Measurements from ENCODE around the gene RALGPS1. TPM values are rescaled to one million over a fixed set of nuclear protein-coding genes. Genes with fewer than 3 reads are reported as not detected.
A peak's percentile ranks its signal among the peaks of the same experiment; 100 is the strongest.

The RALGPS1 gene
- total RNA-seq, 4 donors from 2014 or later = 4.6 to 11.9 (median 10.0) TPM

- intact Hi-C loops (cut with DNase I) = no loop called here
- Histone ChIP-seq H3K27me3 (no peaks in the 10 kb centered on the region), H3K27ac (replicated peaks in 1 of 4) (no peak overlapping the region), H3K4me3 (no peak overlapping the region), H3K9me3 (no peaks in the 10 kb centered on the region), H3K36me3 (peaks cover 0 to 12% (median 8%) of the 10 kb centered on the region in 4 donors), H3K4me1 (peaks cover 61 to 81% (median 70%) of the 10 kb centered on the region in 4 donors)
- WGBS = 88% methylated on average over 6 of the region's 6 CpGs
- TF ChIP-seq EP300 (IDR thresholded peaks at IDR 0.05) = no peak
- no peak for TF ChIP-seq CTCF (IDR thresholded peaks at IDR 0.05)
- no peak for TF ChIP-seq POLR2AphosphoS5 (IDR thresholded peaks at IDR 0.05)
- no peak for TF ChIP-seq POLR2A (IDR thresholded peaks at IDR 0.05; ENCODE audit: low read depth)
- DNase-seq (ENCODE audit: extremely low spot score) = no peak
Observed at GRCh38 chr9:127116088-127116726, 201.6 kb downstream of the RALGPS1 start.

- 60% methylated on average over 2 of the region's 2 CpGs for WGBS
- peaks cover 0 to 12% (median 8%) of the 10 kb centered on the region in 4 donors for H3K36me3 ChIP-seq
- no peaks in the 10 kb centered on the region for H3K9me3 ChIP-seq
- H3K4me3 ChIP-seq = no peak overlapping the region
- intact Hi-C loops (cut with DNase I) = no loop called here
- peaks cover 54 to 81% (median 71%) of the 10 kb centered on the region in 4 donors for H3K4me1 ChIP-seq
- no peak for DNase-seq (ENCODE audit: extremely low spot score)
- no peak overlapping the region for H3K27ac ChIP-seq (replicated peaks in 1 of 4)
- H3K27me3 ChIP-seq = no peaks in the 10 kb centered on the region
- TF ChIP-seq POLR2A (IDR thresholded peaks at IDR 0.05; ENCODE audit: low read depth) = no peak
- TF ChIP-seq CTCF (IDR thresholded peaks at IDR 0.05) = no peak
- TF ChIP-seq EP300 (IDR thresholded peaks at IDR 0.05) = no peak
- TF ChIP-seq POLR2AphosphoS5 (IDR thresholded peaks at IDR 0.05) = no peak
Observed at GRCh38 chr9:127116957-127117356, 202.4 kb downstream of the RALGPS1 start.

- no peak for TF ChIP-seq EP300 (IDR thresholded peaks at IDR 0.05)
- no peak for TF ChIP-seq POLR2A (IDR thresholded peaks at IDR 0.05; ENCODE audit: low read depth)
- TF ChIP-seq CTCF (IDR thresholded peaks at IDR 0.05) = no peak
- TF ChIP-seq POLR2AphosphoS5 (IDR thresholded peaks at IDR 0.05) = no peak
- WGBS = 96% methylated on average over 4 of the region's 4 CpGs
- intact Hi-C loops (cut with DNase I) = no loop called here
- no peaks in the 10 kb centered on the region for H3K27me3 ChIP-seq
- H3K4me3 ChIP-seq = no peak overlapping the region
- H3K9me3 ChIP-seq = no peaks in the 10 kb centered on the region
- H3K27ac ChIP-seq (replicated peaks in 1 of 4) = no peak overlapping the region
- no peak for DNase-seq (ENCODE audit: extremely low spot score)
- H3K4me1 ChIP-seq = peaks cover 46 to 81% (median 71%) of the 10 kb centered on the region in 4 donors
- H3K36me3 ChIP-seq = peaks cover 0 to 12% (median 8%) of the 10 kb centered on the region in 4 donors
Observed at GRCh38 chr9:127117801-127118200, 203.2 kb downstream of the RALGPS1 start.

GRCh38 chr9:127118597-127119319 lies 204.2 kb downstream of the RALGPS1 start:
- Histone ChIP-seq H3K36me3 (peaks cover 0 to 12% (median 8%) of the 10 kb centered on the region in 4 donors), H3K4me3 (no peak overlapping the region), H3K27me3 (no peaks in the 10 kb centered on the region), H3K4me1 (peaks cover 47 to 81% (median 71%) of the 10 kb centered on the region in 4 donors), H3K27ac (replicated peaks in 1 of 4) (peak overlapping the region in 1 of 4 donors; percentile 13), H3K9me3 (no peaks in the 10 kb centered on the region)
- intact Hi-C loops (cut with DNase I) = no loop called here
- WGBS = 82% methylated on average over 7 of the region's 8 CpGs
- no peak for DNase-seq (ENCODE audit: extremely low spot score)
- TF ChIP-seq POLR2A (IDR thresholded peaks at IDR 0.05; ENCODE audit: low read depth) (no peak), POLR2AphosphoS5 (IDR thresholded peaks at IDR 0.05) (no peak), EP300 (IDR thresholded peaks at IDR 0.05) (no peak), CTCF (IDR thresholded peaks at IDR 0.05) (no peak)
